Liver (tissue), 9 donors: ENCODE results near the gene GPR150. TPM values are rescaled to one million over a fixed set of nuclear protein-coding genes. Genes with fewer than 3 reads are reported as not detected.

Experiments
- DNase-seq: peaks from one replicate; pipeline ENCODE4 v3.0.0-alpha.2; 2017; ENCODE audit warnings: low spot score
- H3K27ac ChIP-seq, 2 donors: one replicate each; pipeline ENCODE4 v1.7.0; 2013; ENCODE audit warnings: inconsistent platforms in 2 of 2, low read length in 2 of 2, control low read depth in 1 of 2, low read depth in 1 of 2, mild to moderate bottlenecking in 1 of 2
- H3K27me3 ChIP-seq, 4 donors: one replicate each; pipeline versions ENCODE4 v1.6.1 to v1.7.0; 2013; ENCODE audit warnings: low read length in 3 of 4, inconsistent platforms in 1 of 4, mild to moderate bottlenecking in 1 of 4, moderate library complexity in 1 of 4; ENCODE audit not compliant: control insufficient read depth in 4 of 4, insufficient read depth in 4 of 4
- H3K36me3 ChIP-seq, 4 donors: one replicate each; pipeline versions ENCODE4 v1.6.1 to v1.7.0; 2013; ENCODE audit warnings: low read length in 3 of 4, mild to moderate bottlenecking in 3 of 4, low read depth in 1 of 4, moderate library complexity in 1 of 4; ENCODE audit not compliant: control insufficient read depth in 4 of 4, insufficient read depth in 3 of 4
- H3K4me1 ChIP-seq, 4 donors: one replicate each; pipeline versions ENCODE4 v1.6.1 to v1.7.0; 2013; ENCODE audit warnings: low read length in 3 of 4, mild to moderate bottlenecking in 3 of 4, moderate library complexity in 1 of 4; ENCODE audit not compliant: control insufficient read depth in 4 of 4, insufficient read depth in 4 of 4
- H3K4me3 ChIP-seq, 3 donors: one replicate each; pipeline versions ENCODE4 v1.6.1 to v1.7.0; 2013; ENCODE audit warnings: low read length in 3 of 3, control low read depth in 1 of 3, low read depth in 1 of 3, mild to moderate bottlenecking in 1 of 3
- H3K9ac ChIP-seq, 2 donors: one replicate each; pipeline ENCODE4 v1.7.0; 2013; ENCODE audit warnings: low read length in 2 of 2, mild to moderate bottlenecking in 2 of 2, moderate library complexity in 2 of 2, control low read depth in 1 of 2, low read depth in 1 of 2
- H3K9me3 ChIP-seq, 4 donors: one replicate each; pipeline versions ENCODE4 v1.6.1 to v1.7.0; 2013; ENCODE audit warnings: low read length in 3 of 4; ENCODE audit not compliant: control insufficient read depth in 4 of 4
- ATF3 ChIP-seq: IDR thresholded peaks from 2 replicates; pipeline ENCODE4 v1.6.1; 2016; ENCODE audit warnings: antibody characterized with exemption
- CTCF ChIP-seq: fragments of 150-350 bp; IDR thresholded peaks from 2 replicates; pipeline ENCODE4 v1.5.1; 2017; ENCODE audit warnings: improper control_type of control experiment, low read depth, low read length; ENCODE audit not compliant: missing input control
- EGR1 ChIP-seq, 2 donors: IDR thresholded peaks; 2 replicates each; pipeline ENCODE4 v1.6.1; 2016 to 2018; ENCODE audit warnings: antibody characterized with exemption in 2 of 2, low read depth in 2 of 2
- FOXA1 ChIP-seq: IDR thresholded peaks from 2 replicates; pipeline ENCODE4 v1.6.1; 2016; ENCODE audit warnings: antibody characterized with exemption
- FOXA2 ChIP-seq: IDR thresholded peaks from 2 replicates; pipeline ENCODE4 v1.6.1; 2016; ENCODE audit warnings: antibody characterized with exemption
- GABPA ChIP-seq, 2 donors: IDR thresholded peaks in 1 of 2; conservative IDR thresholded peaks in 1 of 2; 2 replicates each; pipeline ENCODE4 v1.6.1; 2016; ENCODE audit warnings: antibody characterized with exemption in 2 of 2, mild to moderate bottlenecking in 1 of 2, moderate library complexity in 1 of 2
- HNF4A ChIP-seq, 2 donors: conservative IDR thresholded peaks; 2 replicates each; pipeline ENCODE4 v1.6.1; 2016; ENCODE audit warnings: antibody characterized with exemption in 2 of 2, mild to moderate bottlenecking in 2 of 2
- HNF4G ChIP-seq: IDR thresholded peaks from 2 replicates; pipeline ENCODE4 v1.6.1; 2016; ENCODE audit warnings: antibody characterized with exemption
- JUND ChIP-seq, 2 donors: IDR thresholded peaks; 2 replicates each; pipeline ENCODE4 v1.6.1; 2016; ENCODE audit warnings: antibody characterized with exemption in 2 of 2
- MAX ChIP-seq: IDR thresholded peaks from 2 replicates; pipeline ENCODE4 v1.6.1; 2016; ENCODE audit warnings: antibody characterized with exemption
- NR2F2 ChIP-seq: IDR thresholded peaks from 2 replicates; pipeline ENCODE4 v1.6.1; 2016; ENCODE audit warnings: antibody characterized with exemption
- RAD21 ChIP-seq, 2 donors: IDR thresholded peaks; 2 replicates each; pipeline ENCODE4 v1.6.1; 2016; ENCODE audit warnings: antibody characterized with exemption in 2 of 2, mild to moderate bottlenecking in 2 of 2
- REST ChIP-seq: IDR thresholded peaks from 2 replicates; pipeline ENCODE4 v1.6.1; 2016; ENCODE audit warnings: antibody characterized with exemption, mild to moderate bottlenecking
- RXRA ChIP-seq, 2 donors: IDR thresholded peaks; 2 replicates each; pipeline ENCODE4 v1.6.1; 2017 to 2018; ENCODE audit warnings: antibody characterized with exemption in 2 of 2, mild to moderate bottlenecking in 1 of 2
- SP1 ChIP-seq: IDR thresholded peaks from 2 replicates; pipeline ENCODE4 v1.6.1; 2018; ENCODE audit warnings: antibody characterized with exemption, mild to moderate bottlenecking
- TAF1 ChIP-seq: conservative IDR thresholded peaks from 2 replicates; pipeline ENCODE4 v1.6.1; 2016; ENCODE audit warnings: antibody characterized with exemption, mild to moderate bottlenecking
- YY1 ChIP-seq: IDR thresholded peaks from 2 replicates; pipeline ENCODE4 v1.6.1; 2016; ENCODE audit warnings: antibody characterized with exemption, mild to moderate bottlenecking
- ZBTB33 ChIP-seq: IDR thresholded peaks from 2 replicates; pipeline ENCODE4 v1.6.1; 2016; ENCODE audit warnings: antibody characterized with exemption
- WGBS: extraction: QIAGEN DNeasy Blood & Tissue Kit; methylation state at CpG from one replicate; pipeline ENCODE4 v1.1.7; 2013; 5-methylcytosine and 5-hydroxymethylcytosine counted together
- polyA plus RNA-seq, 2 donors: library from polyadenylated mRNA; stranded (reverse) in 1 of 2; unstranded in 1 of 2; fragments of 200-250 nt in 1 of 2; fragments of >200 nt in 1 of 2; fragmentation: Nextera tagmentation in 1 of 2; extraction: Ambion mirVana in 1 of 2; gene quantifications; one replicate each; pipeline versions ENCODE4 v1.2.1 to v1.2.3, GENCODE V29; 2013 to 2015
- total RNA-seq, 2 donors: library from RNA; depleted of rRNA; stranded (reverse); fragments of >200 nt; gene quantifications; one replicate each; pipeline ENCODE4 v1.2.3, GENCODE V29; 2014
- donor health status: healthy.
- donor health status: healthy.
- donor health status: healthy.
- donor health status: healthy.
- donor health status: healthy.

The GPR150 gene
- total and polyA plus RNA-seq, 4 donors: 0.07 to 0.17 (median 0.08) TPM; not detected in 1

GRCh38 chr5:95620870-95621838 is 1.3 kb downstream of the GPR150 start (continued):
- TF ChIP-seq RAD21 (IDR thresholded peaks at IDR 0.05) (no peak), YY1 (no peak)

- H3K4me1 ChIP-seq: peaks cover 4 to 26% (median 17%) of the 10 kb centered on the region in 4 donors
- TF ChIP-seq REST: no peak
- TF ChIP-seq CTCF: no peak
- no peak for TF ChIP-seq MAX
- no peak for TF ChIP-seq FOXA2
- TF ChIP-seq FOXA1: no peak
- no peak for TF ChIP-seq HNF4G
- no peak for TF ChIP-seq JUND (IDR thresholded peaks at IDR 0.05)
- no peak for TF ChIP-seq TAF1
- TF ChIP-seq EGR1 (IDR thresholded peaks at IDR 0.05; ENCODE audit: low read depth in 2 of 2): no peak
- TF ChIP-seq SP1: no peak
- TF ChIP-seq ZBTB33: no peak
- TF ChIP-seq RAD21 (IDR thresholded peaks at IDR 0.05): no peak
- TF ChIP-seq ATF3: no peak
- TF ChIP-seq RXRA (IDR thresholded peaks at IDR 0.05): no peak
- TF ChIP-seq GABPA (IDR thresholded peaks at IDR 0.05 in 1 of 2, conservative IDR thresholded peaks at IDR 0.05 in 1 of 2): no peak
- TF ChIP-seq HNF4A (conservative IDR thresholded peaks at IDR 0.05): no peak
- no peak for TF ChIP-seq YY1
- no peak for TF ChIP-seq NR2F2
- no peaks in the 10 kb centered on the region for H3K9me3 ChIP-seq
- WGBS: 52% methylated on average over 8 of the region's 8 CpGs
- H3K36me3 ChIP-seq: no peaks in the 10 kb centered on the region
- H3K27me3 ChIP-seq: no peaks in the 10 kb centered on the region
- H3K4me3 ChIP-seq: peak overlapping the region; percentile 7 to 70 (median 66)
- peak overlapping the region in 1 of 2 donors; percentile 4 for H3K9ac ChIP-seq
- H3K27ac ChIP-seq: no peak overlapping the region
- DNase-seq: no peak
Measured at GRCh38 chr5:95621839-95622629, 2.1 kb downstream of the GPR150 start.
